PC-3 (cell line): ENCODE data around the gene KCNK16.

Source experiments
- EZH2 ChIP-seq: fragments of 300-600 bp; sonication (generic); IDR thresholded peaks from one replicate; pipeline ENCODE4 v1.6.1; 2017; ENCODE audit warnings: antibody characterized with exemption, mild to moderate bottlenecking, low read length; ENCODE audit not compliant: unreplicated experiment
- EZH2phosphoT487 ChIP-seq: fragments of 300-600 bp; sonication (generic); IDR thresholded peaks from 2 replicates; pipeline ENCODE4 v1.6.1; 2018; ENCODE audit warnings: mild to moderate bottlenecking, antibody characterized with exemption, low read length, borderline replicate concordance
- TF ChIP-seq, protein P1 (sequence below): fragments of 300-600 bp; sonication (generic); conservative IDR thresholded peaks from 2 replicates; pipeline ENCODE4 v1.5.1; 2017; ENCODE audit warnings: antibody characterized with exemption, low read depth, mild to moderate bottlenecking, low read length

DNA sequence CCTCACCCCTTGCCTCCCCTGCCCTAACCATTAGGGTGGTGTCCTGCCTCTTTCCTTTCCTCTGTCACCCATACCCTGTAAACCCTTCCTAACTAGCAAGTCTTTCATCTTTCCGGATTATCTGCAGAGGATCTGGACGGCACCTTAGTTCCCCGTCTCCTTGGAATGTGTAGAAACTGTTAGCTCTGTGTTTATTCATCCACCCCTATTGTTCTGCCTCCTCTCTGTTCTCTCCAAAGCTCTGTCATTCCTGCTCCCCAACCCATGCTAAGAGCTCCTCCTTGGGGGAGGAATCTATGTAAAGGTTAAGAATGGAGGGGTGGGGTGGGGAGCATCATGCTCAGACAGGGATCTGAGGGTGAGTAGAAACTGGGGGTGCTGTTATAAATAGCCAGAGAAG is 53.8 kb downstream of the KCNK16 start:
- TF ChIP-seq, protein P1, sequence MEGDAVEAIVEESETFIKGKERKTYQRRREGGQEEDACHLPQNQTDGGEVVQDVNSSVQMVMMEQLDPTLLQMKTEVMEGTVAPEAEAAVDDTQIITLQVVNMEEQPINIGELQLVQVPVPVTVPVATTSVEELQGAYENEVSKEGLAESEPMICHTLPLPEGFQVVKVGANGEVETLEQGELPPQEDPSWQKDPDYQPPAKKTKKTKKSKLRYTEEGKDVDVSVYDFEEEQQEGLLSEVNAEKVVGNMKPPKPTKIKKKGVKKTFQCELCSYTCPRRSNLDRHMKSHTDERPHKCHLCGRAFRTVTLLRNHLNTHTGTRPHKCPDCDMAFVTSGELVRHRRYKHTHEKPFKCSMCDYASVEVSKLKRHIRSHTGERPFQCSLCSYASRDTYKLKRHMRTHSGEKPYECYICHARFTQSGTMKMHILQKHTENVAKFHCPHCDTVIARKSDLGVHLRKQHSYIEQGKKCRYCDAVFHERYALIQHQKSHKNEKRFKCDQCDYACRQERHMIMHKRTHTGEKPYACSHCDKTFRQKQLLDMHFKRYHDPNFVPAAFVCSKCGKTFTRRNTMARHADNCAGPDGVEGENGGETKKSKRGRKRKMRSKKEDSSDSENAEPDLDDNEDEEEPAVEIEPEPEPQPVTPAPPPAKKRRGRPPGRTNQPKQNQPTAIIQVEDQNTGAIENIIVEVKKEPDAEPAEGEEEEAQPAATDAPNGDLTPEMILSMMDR, result no peak
- no peak for TF ChIP-seq EZH2phosphoT487
- no peak for TF ChIP-seq EZH2
